Activated T-cell treated with anti-CD3 and anti-CD28 coated beads for 24 hours (primary cell): ENCODE results near the gene NFIX.
A peak's percentile ranks its signal among the peaks of the same experiment; 100 is the strongest.

Source experiments
- DNase-seq: peaks from one replicate; pipeline ENCODE4 v3.0.0-alpha.2; 2020; ENCODE audit warnings: low read depth

Gene NFIX

DNA sequence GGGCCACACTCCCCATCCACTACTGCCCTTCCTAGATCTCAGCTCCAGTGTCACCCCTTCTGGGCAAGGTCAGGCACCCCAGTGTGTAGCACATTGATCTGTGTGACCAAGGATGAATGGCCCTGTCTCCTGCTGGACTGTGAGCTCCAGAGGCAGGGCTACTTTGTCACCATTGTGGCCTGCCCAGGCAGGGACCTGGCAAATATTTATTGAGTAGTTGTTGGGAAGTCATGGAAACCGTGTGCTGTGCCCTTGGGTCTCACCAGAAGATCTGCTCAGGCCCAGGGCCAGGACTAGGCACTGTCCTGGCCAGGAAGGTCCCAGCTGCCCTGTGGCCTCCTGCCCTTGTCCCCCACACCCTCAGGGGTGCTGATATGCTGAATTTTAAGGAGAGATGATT, 133.3 kb downstream of the NFIX start:
- DNase-seq: no peak

GRCh38 chr19:13129384-13129783, 134.1 kb downstream of the NFIX start:
- DNase-seq: no peak

- DNase-seq: no peak
These were observed 135.7 kb downstream of the NFIX start for GRCh38 chr19:13130886-13131490.

GRCh38 chr19:13132471-13133180, 137.4 kb downstream of the NFIX start:
- DNase-seq: peak; percentile 56

- DNase-seq: no peak
These were observed 138.1 kb downstream of the NFIX start for GRCh38 chr19:13133241-13133870.

- no peak for DNase-seq
These were observed 139.4 kb downstream of the NFIX start for GRCh38 chr19:13134626-13135025.

DNA sequence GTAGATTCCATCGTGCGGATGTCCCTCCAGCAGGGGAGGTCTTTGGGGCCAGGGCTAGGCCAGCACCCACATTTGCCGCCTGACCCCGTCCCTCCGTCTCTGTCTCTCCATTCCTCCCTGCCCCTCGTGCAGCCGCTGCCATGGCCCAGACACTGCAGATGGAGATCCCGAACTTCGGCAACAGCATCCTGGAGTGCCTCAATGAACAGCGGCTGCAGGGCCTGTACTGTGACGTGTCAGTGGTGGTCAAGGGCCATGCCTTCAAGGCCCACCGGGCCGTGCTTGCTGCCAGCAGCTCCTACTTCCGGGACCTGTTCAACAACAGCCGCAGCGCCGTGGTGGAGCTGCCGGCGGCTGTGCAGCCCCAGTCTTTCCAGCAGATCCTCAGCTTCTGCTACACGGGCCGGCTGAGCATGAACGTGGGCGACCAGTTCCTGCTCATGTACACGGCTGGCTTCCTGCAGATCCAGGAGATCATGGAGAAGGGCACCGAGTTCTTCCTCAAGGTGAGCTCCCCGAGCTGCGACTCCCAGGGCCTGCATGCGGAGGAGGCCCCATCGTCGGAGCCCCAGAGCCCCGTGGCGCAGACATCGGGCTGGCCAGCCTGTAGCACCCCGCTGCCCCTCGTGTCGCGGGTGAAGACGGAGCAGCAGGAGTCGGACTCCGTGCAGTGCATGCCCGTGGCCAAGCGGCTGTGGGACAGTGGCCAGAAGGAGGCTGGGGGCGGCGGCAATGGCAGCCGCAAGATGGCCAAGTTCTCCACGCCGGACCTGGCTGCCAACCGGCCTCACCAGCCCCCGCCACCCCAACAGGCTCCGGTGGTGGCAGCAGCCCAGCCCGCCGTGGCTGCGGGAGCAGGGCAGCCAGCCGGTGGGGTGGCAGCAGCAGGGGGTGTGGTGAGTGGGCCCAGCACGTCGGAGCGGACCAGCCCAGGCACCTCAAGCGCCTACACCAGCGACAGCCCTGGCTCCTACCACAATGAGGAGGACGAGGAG, 140.1 kb downstream of the NFIX start:
- DNase-seq: no peak

DNA sequence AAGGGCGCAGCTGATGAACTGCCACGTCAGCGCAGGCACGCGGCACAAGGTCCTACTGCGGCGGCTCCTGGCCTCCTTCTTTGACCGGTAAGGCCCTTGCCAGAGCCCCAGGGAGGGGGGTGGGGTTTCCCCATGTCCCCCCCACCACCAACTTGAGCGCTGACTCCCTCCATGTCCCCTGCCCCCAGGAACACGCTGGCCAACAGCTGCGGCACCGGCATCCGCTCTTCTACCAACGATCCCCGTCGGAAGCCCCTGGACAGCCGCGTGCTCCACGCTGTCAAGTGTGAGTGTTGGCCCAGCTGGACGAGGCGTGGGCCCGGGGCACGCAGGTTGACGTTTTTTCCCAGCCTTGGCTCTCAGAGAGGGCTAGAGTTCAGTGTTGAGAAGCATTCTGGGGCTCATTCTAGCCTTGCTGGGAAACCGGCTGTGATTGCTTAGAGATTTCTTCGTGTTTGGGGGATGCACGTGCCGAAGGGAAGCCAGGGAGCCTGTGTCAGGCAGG, 142.1 kb downstream of the NFIX start:
- no peak for DNase-seq

GRCh38 chr19:13138171-13138915, 143.1 kb downstream of the NFIX start:
- DNase-seq: no peak

GRCh38 chr19:13138916-13139198, 143.6 kb downstream of the NFIX start:
- no peak for DNase-seq

DNA sequence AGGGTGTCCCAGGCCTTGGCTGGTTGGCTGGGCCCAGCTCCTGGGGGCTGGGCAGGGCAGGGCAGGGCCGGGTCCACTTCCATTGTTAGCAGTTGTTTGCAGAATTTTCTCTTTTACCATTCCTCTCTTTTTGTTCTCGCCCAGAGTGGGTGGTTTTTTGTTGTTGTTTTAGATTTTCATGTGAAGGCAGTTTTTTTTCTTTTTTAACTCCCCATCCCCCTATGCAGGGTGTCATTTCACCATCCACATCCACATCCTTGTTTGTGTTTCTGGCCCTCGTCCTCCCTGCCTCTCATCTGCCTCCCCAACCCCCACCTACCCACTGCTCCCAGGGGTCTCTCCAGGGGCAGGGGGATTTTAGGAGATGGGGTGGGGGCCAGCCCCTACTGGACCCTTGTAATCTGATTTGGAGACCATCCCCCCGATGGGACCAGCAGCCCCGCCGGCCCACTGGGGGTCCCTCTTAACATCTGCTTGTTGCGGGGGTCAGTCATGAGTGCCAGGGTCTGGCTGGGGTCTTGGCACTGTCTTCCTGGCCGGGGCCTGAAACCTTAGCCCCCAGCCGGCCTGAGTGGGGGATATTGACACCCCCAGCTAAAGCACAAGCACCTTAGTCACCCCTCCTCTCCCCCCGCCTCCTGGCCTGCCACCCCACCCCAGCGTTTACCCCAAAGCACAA, 144.5 kb downstream of the NFIX start:
- DNase-seq: no peak

DNA sequence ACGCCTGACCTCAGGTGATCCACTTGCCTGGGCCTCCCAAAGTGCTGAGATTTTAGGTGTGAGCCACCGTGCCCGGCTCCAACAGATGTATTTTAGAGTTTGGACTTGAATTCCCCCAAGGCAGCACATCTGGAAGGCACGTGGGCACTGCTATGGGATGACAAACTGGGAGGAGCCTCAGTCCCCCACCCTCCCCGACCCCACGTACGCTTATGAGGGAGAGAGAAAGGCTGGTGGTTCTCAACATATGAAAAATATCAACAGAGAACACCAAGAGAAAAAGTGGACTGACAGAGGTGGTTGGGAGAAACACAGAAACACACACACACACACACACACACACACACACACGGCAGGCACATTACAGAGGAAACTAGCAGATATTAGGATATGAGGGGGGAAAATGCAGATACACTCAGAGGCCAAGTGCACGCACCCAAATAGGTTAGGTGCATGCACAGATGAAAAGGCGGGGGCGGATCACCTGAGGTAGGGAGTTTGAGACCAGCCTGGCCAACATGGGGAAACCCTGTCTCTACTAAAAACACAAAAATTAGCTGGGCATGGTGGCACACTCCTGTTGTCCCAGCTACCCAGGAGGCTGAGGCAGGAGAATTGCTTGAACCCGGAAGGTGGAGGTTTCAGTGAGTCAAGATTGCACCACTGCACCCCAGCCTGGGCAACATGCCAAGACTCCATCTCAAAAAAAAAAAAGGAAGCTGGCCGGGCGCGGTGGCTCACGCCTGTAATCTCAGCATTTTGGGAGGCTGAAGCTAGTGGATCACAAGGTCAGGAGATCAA, 151.7 kb downstream of the NFIX start:
- no peak for DNase-seq
